Measurements from ENCODE around the gene SDK1.

The SDK1 gene

DNA sequence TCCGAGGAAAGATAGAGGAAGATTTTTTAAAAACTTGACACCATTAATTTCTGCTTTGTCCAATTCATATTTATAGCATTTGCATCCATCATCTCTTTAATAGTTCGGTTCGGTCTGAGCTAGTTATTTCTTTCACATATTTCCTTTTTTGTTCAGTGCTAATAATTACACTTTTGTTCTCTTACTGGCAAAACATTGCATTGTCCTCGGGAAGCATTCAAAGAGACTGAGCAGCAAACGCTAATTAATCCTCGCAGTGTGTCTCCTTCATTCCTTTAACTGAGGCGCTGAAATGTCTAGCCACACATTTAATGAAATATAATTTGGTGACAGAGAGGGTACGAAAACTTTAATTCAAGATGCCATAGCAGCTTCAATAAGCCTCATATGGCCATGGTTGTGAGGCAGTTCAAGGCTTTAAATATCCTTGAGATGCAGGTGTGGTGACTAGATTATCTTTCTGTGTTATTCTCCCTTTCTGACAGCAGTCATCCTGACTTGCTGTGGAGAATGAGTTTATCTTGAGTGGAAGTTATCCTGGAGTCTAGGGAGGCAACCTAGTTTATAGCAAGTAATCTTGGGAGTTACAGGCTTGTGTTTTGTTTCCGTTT lies 431.4 kb downstream of the SDK1 start:
- ChIA-PET POLR2A (ENCODE audit: low non-redundant PET) (no interaction called here), CTCF (no interaction called here)
- no peak overlapping the region for H3K27ac ChIP-seq
- TF ChIP-seq, protein P1, sequence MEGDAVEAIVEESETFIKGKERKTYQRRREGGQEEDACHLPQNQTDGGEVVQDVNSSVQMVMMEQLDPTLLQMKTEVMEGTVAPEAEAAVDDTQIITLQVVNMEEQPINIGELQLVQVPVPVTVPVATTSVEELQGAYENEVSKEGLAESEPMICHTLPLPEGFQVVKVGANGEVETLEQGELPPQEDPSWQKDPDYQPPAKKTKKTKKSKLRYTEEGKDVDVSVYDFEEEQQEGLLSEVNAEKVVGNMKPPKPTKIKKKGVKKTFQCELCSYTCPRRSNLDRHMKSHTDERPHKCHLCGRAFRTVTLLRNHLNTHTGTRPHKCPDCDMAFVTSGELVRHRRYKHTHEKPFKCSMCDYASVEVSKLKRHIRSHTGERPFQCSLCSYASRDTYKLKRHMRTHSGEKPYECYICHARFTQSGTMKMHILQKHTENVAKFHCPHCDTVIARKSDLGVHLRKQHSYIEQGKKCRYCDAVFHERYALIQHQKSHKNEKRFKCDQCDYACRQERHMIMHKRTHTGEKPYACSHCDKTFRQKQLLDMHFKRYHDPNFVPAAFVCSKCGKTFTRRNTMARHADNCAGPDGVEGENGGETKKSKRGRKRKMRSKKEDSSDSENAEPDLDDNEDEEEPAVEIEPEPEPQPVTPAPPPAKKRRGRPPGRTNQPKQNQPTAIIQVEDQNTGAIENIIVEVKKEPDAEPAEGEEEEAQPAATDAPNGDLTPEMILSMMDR (conservative IDR thresholded peaks at IDR 0.05; ENCODE audit: low read depth), result no peak
- DNase-seq (ENCODE audit: low spot score), result no peak

DNA sequence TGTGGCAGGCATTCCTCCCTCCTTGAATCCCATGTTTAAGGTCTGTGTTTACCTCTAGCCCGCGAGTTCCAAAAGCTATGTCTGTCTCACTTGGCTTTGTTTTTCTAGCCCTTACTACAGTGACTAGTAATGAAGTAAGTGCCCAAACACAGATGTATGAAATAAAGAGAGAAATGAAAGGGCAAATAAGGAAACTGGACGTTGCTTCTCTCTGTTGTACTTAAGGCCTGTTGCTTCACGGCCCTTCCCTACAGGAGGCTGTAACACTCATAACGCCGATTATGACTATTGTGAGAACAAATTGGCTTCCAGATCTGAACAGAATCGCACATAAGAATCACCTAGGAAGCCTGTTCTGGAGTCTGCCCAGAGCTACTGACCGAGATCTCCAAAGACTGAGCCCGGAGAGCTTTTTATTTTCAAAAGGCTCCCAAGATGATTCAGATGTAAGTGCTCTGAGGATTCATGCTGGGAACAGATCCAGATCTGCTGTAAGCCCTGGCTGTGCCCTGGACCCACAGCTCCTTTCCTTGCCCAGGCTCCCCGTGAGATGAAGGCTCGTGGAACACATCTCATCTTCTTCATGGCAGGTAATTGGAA lies 432.6 kb downstream of the SDK1 start:
- no peak overlapping the region for H3K27ac ChIP-seq
- ChIA-PET CTCF (no interaction called here), POLR2A (ENCODE audit: low non-redundant PET) (no interaction called here)
- DNase-seq (ENCODE audit: low spot score), result no peak
- TF ChIP-seq, protein P1 (conservative IDR thresholded peaks at IDR 0.05; ENCODE audit: low read depth), result no peak

DNA sequence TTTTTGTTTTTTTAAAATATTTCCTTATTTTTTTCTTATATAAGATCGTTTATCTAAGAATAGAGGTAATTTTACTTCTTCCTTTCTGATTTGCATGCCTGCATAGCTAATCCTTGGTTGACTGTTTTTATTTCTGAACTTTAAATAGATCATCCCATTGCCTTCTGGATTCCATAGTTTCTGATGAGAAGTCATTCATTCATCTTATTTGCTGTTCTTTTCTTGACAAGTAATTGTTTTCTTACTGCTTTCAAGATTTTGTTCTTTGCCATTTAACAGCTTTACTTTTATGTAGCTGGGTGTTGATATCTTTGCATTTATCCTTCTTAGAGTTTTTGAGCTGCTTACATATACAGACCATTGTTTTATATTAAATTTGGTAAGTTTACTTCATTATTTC lies 437.9 kb downstream of the SDK1 start:
- POLR2A ChIA-PET (ENCODE audit: low non-redundant PET), result no interaction called here
- H3K27ac ChIP-seq, result no peak overlapping the region
- no peak for DNase-seq (ENCODE audit: low spot score)
- CTCF ChIA-PET, result no interaction called here
- TF ChIP-seq, protein P1 (conservative IDR thresholded peaks at IDR 0.05; ENCODE audit: low read depth), result 0 out of 2 replicates have a peak, but pooled peaks have one; percentile 2

DNA sequence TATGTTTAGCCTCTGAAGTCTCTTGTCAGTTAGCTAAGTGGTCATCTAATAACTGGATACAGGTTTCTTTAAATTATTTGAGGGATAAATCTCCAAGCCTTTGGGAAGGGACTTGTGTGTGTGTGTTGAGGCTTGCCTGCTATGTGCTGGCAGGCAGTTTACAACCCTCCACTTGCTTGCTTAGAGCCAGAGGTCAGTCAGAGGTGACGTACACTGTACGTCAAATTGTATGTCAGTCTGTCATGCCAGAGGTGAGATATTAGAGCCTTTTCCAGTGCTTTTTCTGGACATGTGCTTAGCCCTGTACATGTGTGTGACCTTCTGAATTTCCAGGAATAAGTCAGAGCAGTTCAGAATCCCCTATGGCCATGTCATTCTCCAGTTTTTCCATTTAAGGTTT lies 438.9 kb downstream of the SDK1 start:
- no peak overlapping the region for H3K27ac ChIP-seq
- CTCF ChIA-PET, result interaction anchor here (0.6 kb wide), 1 partner anchor 32 kb away, joined by 3 read pairs; no protein-coding TSS in a partner anchor
- TF ChIP-seq, protein P1 (conservative IDR thresholded peaks at IDR 0.05; ENCODE audit: low read depth), result no peak
- POLR2A ChIA-PET (ENCODE audit: low non-redundant PET), result no interaction called here
- DNase-seq (ENCODE audit: low spot score), result no peak

DNA sequence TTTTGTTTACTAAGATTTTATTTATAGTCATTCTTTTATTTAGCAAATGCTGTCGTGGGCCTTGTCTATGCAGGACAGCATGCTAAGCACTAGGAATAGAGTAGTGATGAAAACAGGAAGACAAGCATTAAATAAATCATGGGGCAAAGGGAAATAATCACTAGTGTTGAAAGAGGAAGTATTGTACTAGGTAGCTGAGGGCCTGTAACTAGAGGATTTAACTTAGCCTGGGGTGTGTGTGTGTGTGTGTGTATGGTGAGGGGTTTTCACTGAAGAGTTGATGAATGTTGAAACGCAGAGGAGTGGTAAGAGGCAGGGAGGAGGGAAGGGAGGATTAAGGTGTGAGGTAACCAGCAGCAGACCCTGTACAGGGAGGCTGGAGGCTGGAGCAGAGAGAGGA lies 446.4 kb downstream of the SDK1 start:
- TF ChIP-seq, protein P1 (conservative IDR thresholded peaks at IDR 0.05; ENCODE audit: low read depth), result no peak
- H3K27ac ChIP-seq, result no peak overlapping the region
- ChIA-PET POLR2A (ENCODE audit: low non-redundant PET) (no interaction called here), CTCF (no interaction called here)
- DNase-seq (ENCODE audit: low spot score), result no peak

DNA sequence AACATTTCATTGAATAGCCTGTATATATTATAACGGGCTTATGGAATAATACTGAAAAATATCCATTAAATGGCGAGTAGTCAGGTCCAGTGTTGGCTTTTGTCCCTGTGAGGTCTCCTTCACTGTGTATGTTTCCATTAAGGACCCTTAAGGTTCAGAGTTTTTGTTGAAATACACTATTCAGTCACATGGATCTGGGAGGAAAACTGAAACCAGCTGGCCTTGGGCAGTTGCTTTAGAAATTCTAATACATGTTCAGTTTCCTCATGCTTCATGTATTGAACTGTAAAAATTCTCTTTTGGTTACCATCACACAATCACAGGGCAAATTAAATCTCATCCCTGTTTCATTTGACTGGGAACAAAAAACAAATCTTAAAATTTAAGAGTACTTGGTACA lies 447.3 kb downstream of the SDK1 start:
- DNase-seq (ENCODE audit: low spot score), result no peak
- POLR2A ChIA-PET (ENCODE audit: low non-redundant PET), result no interaction called here
- no peak overlapping the region for H3K27ac ChIP-seq
- TF ChIP-seq, protein P1 (conservative IDR thresholded peaks at IDR 0.05; ENCODE audit: low read depth), result no peak
- CTCF ChIA-PET, result no interaction called here
